GM23338 (cell line): ENCODE results near the gene MYO5C.

ENCODE experiments used
- EZH2 ChIP-seq: fragments of 200-600 bp; sonication (generic); IDR thresholded peaks from one replicate; pipeline ENCODE4 v1.8.0; 2017; ENCODE audit warnings: antibody characterized with exemption, mild to moderate bottlenecking, low read depth; ENCODE audit not compliant: unreplicated experiment
- EZH2phosphoT487 ChIP-seq: fragments of 200-600 bp; sonication (generic); IDR thresholded peaks from one replicate; pipeline ENCODE4 v1.8.1; 2018; ENCODE audit warnings: antibody characterized with exemption; ENCODE audit not compliant: unreplicated experiment
- TF ChIP-seq, protein P1 (sequence below), 2 experiments: fragments of 200-600 bp in 1 of 2; sonication (generic) in 1 of 2; conservative IDR thresholded peaks; 2 replicates each; pipeline versions ENCODE4 v1.5.1 to v1.6.1; 2016 to 2017; ENCODE audit warnings: antibody characterized with exemption in 2 of 2, low read depth in 2 of 2, mild to moderate bottlenecking in 2 of 2, moderate library complexity in 1 of 2
- TF ChIP-seq, protein P2 (sequence below): IDR thresholded peaks from one replicate; pipeline ENCODE4 v1.6.1; 2018; ENCODE audit warnings: antibody characterized with exemption; ENCODE audit not compliant: unreplicated experiment
- TF ChIP-seq, protein P3 (sequence below): IDR thresholded peaks from 2 replicates; pipeline ENCODE4 v1.6.1; 2016; ENCODE audit warnings: antibody characterized with exemption

DNA sequence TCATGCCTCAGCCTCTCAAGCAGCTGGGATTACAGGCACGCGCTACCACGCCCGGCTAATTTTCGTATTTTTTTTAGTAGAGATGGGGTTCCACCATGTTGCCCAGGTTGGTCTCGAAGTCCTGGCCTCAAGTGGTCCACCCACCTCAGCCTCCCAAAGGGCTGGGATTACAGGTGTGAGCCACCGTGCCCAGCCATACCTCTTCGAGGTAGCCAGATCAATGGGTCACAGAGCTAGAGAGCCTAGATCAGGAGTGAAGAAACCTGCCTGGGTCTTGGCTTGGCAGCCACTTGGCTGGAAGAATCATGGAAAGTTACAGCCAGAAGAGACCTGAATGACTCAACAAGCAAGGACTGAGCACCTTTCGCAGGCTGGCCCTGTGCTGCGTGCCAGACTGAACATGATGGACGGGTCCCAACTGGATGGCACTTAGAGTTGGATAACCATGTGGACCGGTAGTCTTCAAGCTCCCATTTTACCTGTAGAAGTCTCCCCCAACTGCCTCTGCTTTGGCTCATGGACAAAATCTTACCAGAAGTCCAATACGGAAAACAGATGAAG lies 134.1 kb downstream of the MYO5C start:
- TF ChIP-seq, protein P1, sequence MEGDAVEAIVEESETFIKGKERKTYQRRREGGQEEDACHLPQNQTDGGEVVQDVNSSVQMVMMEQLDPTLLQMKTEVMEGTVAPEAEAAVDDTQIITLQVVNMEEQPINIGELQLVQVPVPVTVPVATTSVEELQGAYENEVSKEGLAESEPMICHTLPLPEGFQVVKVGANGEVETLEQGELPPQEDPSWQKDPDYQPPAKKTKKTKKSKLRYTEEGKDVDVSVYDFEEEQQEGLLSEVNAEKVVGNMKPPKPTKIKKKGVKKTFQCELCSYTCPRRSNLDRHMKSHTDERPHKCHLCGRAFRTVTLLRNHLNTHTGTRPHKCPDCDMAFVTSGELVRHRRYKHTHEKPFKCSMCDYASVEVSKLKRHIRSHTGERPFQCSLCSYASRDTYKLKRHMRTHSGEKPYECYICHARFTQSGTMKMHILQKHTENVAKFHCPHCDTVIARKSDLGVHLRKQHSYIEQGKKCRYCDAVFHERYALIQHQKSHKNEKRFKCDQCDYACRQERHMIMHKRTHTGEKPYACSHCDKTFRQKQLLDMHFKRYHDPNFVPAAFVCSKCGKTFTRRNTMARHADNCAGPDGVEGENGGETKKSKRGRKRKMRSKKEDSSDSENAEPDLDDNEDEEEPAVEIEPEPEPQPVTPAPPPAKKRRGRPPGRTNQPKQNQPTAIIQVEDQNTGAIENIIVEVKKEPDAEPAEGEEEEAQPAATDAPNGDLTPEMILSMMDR (conservative IDR thresholded peaks at IDR 0.05; ENCODE audit: low read depth in 2 of 2) = no peak
- TF ChIP-seq EZH2 (no peak), EZH2phosphoT487 (no peak)
- TF ChIP-seq, protein P2, sequence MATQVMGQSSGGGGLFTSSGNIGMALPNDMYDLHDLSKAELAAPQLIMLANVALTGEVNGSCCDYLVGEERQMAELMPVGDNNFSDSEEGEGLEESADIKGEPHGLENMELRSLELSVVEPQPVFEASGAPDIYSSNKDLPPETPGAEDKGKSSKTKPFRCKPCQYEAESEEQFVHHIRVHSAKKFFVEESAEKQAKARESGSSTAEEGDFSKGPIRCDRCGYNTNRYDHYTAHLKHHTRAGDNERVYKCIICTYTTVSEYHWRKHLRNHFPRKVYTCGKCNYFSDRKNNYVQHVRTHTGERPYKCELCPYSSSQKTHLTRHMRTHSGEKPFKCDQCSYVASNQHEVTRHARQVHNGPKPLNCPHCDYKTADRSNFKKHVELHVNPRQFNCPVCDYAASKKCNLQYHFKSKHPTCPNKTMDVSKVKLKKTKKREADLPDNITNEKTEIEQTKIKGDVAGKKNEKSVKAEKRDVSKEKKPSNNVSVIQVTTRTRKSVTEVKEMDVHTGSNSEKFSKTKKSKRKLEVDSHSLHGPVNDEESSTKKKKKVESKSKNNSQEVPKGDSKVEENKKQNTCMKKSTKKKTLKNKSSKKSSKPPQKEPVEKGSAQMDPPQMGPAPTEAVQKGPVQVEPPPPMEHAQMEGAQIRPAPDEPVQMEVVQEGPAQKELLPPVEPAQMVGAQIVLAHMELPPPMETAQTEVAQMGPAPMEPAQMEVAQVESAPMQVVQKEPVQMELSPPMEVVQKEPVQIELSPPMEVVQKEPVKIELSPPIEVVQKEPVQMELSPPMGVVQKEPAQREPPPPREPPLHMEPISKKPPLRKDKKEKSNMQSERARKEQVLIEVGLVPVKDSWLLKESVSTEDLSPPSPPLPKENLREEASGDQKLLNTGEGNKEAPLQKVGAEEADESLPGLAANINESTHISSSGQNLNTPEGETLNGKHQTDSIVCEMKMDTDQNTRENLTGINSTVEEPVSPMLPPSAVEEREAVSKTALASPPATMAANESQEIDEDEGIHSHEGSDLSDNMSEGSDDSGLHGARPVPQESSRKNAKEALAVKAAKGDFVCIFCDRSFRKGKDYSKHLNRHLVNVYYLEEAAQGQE = no peak
- TF ChIP-seq, protein P3, sequence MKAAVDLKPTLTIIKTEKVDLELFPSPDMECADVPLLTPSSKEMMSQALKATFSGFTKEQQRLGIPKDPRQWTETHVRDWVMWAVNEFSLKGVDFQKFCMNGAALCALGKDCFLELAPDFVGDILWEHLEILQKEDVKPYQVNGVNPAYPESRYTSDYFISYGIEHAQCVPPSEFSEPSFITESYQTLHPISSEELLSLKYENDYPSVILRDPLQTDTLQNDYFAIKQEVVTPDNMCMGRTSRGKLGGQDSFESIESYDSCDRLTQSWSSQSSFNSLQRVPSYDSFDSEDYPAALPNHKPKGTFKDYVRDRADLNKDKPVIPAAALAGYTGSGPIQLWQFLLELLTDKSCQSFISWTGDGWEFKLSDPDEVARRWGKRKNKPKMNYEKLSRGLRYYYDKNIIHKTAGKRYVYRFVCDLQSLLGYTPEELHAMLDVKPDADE = no peak
